ENCODE data around the gene PIBF1. TPM values are rescaled to one million over a fixed set of nuclear protein-coding genes. Genes with fewer than 3 reads are reported as not detected.
A peak's percentile ranks its signal among the peaks of the same experiment; 100 is the strongest.
"Not testable (repeated sequence)": the region's sequence is repeated elsewhere in the genome, so short reads cannot be mapped to it uniquely, and the experiment has no call there.

Gene PIBF1
- total RNA-seq, 3 donors from 2014 or later: 22.2 to 39.7 (median 26.5) TPM

DNA sequence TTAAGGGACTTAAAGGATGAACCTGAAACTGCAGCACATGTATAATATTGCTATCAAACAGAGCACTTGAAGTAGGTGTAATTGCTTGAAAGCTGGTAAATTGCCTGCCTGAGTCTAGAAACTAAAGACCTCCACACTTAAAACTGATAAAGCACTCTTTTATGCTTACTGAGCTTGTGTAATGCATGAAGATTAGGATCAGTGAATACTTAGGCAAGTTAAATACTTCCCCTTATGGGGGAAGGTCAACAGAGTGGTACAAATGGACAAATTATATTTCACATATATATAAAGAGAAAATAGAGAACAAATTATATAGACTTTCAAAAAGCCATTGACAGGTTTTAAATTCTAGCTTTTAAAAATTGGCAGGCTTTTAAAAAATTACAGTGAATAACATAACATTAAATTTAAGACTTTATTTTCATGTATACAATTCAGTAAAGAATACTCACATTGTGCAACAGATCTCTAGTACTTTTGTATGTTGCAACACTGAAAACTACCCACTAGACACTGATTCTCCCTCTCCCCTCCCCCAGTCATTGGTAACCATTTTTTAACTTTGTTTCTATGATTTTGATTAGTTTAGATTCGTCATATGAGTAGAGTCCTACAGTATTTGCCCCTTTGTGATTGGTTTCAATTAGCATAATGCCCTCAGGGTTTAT is 23.9 kb downstream of the PIBF1 start:
- Histone ChIP-seq H3K27ac (no peak overlapping the region), H3K36me3 (no peaks in the 10 kb centered on the region), H3K4me3 (no peak overlapping the region), H3K9me3 (no peaks in the 10 kb centered on the region), H3K4me1 (no peaks in the 10 kb centered on the region), H3K27me3 (no peaks in the 10 kb centered on the region)
- intact Hi-C loops (cut with DNase I; ENCODE audit: low total_unique reads): loop anchor here (10.0 kb wide), 1 partner anchor 429 kb away; no protein-coding TSS in a partner anchor
- TF ChIP-seq POLR2AphosphoS5 (IDR thresholded peaks at IDR 0.05) (no peak), CTCF (IDR thresholded peaks at IDR 0.05) (no peak), POLR2A (IDR thresholded peaks at IDR 0.05) (no peak)
- no peak for DNase-seq (ENCODE audit: low spot score in 2 of 2)

- H3K27me3 ChIP-seq; H3K9me3 ChIP-seq; H3K4me3 ChIP-seq; DNase-seq (ENCODE audit: low spot score in 2 of 2); H3K27ac ChIP-seq; H3K4me1 ChIP-seq; H3K36me3 ChIP-seq: not testable (repeated sequence)
- intact Hi-C loops (cut with DNase I; ENCODE audit: low total_unique reads): loop anchor here (10.0 kb wide), 1 partner anchor 428 kb away; no protein-coding TSS in a partner anchor
These were observed 24.6 kb downstream of the PIBF1 start for GRCh38 chr13:72806514-72806913.

- H3K27me3 ChIP-seq: no peaks in the 10 kb centered on the region
- H3K36me3 ChIP-seq: no peaks in the 10 kb centered on the region
- no peak overlapping the region for H3K27ac ChIP-seq
- DNase-seq (ENCODE audit: low spot score in 2 of 2): no peak
- TF ChIP-seq POLR2AphosphoS5 (IDR thresholded peaks at IDR 0.05): no peak
- peak in 2 of 3 donors; percentile 30 to 32 for TF ChIP-seq CTCF (IDR thresholded peaks at IDR 0.05)
- no peak for TF ChIP-seq POLR2A (IDR thresholded peaks at IDR 0.05)
- no peaks in the 10 kb centered on the region for H3K9me3 ChIP-seq
- no peaks in the 10 kb centered on the region for H3K4me1 ChIP-seq
- intact Hi-C loops (cut with DNase I; ENCODE audit: low total_unique reads): loop anchor here (10.0 kb wide), 1 partner anchor 426 kb away; no protein-coding TSS in a partner anchor
- H3K4me3 ChIP-seq: no peak overlapping the region
These were observed 27.1 kb downstream of the PIBF1 start for GRCh38 chr13:72808917-72809500.

GRCh38 chr13:72820156-72820897 is 38.4 kb downstream of the PIBF1 start:
- Histone ChIP-seq H3K4me3 (no peak overlapping the region), H3K4me1 (no peaks in the 10 kb centered on the region), H3K36me3 (no peaks in the 10 kb centered on the region), H3K27me3 (no peaks in the 10 kb centered on the region), H3K9me3 (no peaks in the 10 kb centered on the region), H3K27ac (no peak overlapping the region)
- TF ChIP-seq CTCF (IDR thresholded peaks at IDR 0.05): no peak
- intact Hi-C loops (cut with DNase I; ENCODE audit: low total_unique reads): no loop called here
- no peak for DNase-seq (ENCODE audit: low spot score in 2 of 2)

DNA sequence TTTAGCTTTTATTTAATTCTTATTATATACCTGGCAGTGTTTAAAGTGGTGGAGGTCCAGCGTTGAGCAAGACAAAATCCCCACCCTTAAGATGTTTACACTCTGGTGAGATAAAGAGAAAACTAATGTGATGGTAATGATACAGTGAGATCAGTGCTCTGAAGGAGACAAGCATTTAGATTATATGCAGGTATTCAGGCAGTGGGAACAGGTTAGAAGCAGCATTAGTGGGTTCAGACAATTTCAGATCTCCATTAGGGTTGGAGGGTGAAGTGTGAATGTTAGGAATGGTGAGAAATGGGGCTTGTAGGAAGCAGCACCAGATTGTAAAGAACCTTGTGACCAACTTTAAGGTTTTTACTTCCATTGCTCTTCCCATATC is 39.0 kb downstream of the PIBF1 start:
- intact Hi-C loops (cut with DNase I; ENCODE audit: low total_unique reads): no loop called here
- TF ChIP-seq CTCF (IDR thresholded peaks at IDR 0.05): no peak
- TF ChIP-seq POLR2A (IDR thresholded peaks at IDR 0.05): no peak
- TF ChIP-seq POLR2AphosphoS5 (IDR thresholded peaks at IDR 0.05): no peak
- H3K36me3 ChIP-seq: no peaks in the 10 kb centered on the region

More for the DNA sequence above, 39.0 kb downstream of the PIBF1 start:
- Histone ChIP-seq H3K27ac (no peak overlapping the region), H3K27me3 (no peaks in the 10 kb centered on the region), H3K4me3 (no peak overlapping the region), H3K9me3 (no peaks in the 10 kb centered on the region), H3K4me1 (no peaks in the 10 kb centered on the region)
- DNase-seq (ENCODE audit: low spot score in 2 of 2): no peak
